GM12878 (cell line): ENCODE data around the gene ACADM. TPM values are rescaled to one million over a fixed set of nuclear protein-coding genes. Genes with fewer than 3 reads are reported as not detected.

ENCODE experiments used
- ATAC-seq: fragments of 200-7000 bp; cut with Tn5 transposase; 3 replicates; pipeline ENCODE4 v1.9.1; 2020; ENCODE audit warnings: mild to moderate bottlenecking, moderate library complexity
- BruUV-seq: library from RNA; stranded (reverse); fragments of 400-500 nt; replicated peaks from 2 replicates; lab custom pipeline; 2021; lab: Mats Ljungman, UMichigan
- CTCF ChIA-PET: fragments of 300-600 bp; sonication (Branson Sonifier 250); formaldehyde crosslinking; extraction: SDS; loops from one replicate; lab custom pipeline; 2021; ENCODE audit warnings: inconsistent platforms; lab: Yijun Ruan, JAX
- POLR2A ChIA-PET: fragments of 350-600 bp; formaldehyde crosslinking; extraction: SDS; loops from one replicate; lab custom pipeline; 2021; ENCODE audit warnings: inconsistent platforms; lab: Charles Lee
- RAD21 ChIA-PET: fragments of 300-600 bp; sonication (Branson Sonifier 250); formaldehyde crosslinking; loops from one replicate; lab custom pipeline; 2023; ENCODE audit warnings: antibody characterized with exemption; ENCODE audit not compliant: unreplicated experiment; lab: Charles Lee
- SMC1A ChIA-PET: fragments of 300-600 bp; sonication (Branson Sonifier 250); formaldehyde crosslinking; loops from one replicate; lab custom pipeline; 2023; ENCODE audit not compliant: unreplicated experiment, uncharacterized antibody; lab: Charles Lee
- DNase-seq: peaks from one replicate; pipeline ENCODE4 v3.0.0-alpha.2; 2011; ENCODE audit warnings: low read depth, low spot score
- FAIRE-seq: peaks from 3 replicates; lab custom pipeline; 2011; peaks lifted over from hg19 to GRCh38; lab: Jason Lieb, UNC
- H2AFZ ChIP-seq: 2 replicates; pipeline ENCODE4 v1.6.0; 2011; ENCODE audit warnings: low read depth, low read length, control low read depth; ENCODE audit not compliant: control insufficient read depth
- H3K27ac ChIP-seq: 2 replicates; pipeline ENCODE4 v1.5.1; 2011; ENCODE audit warnings: control low read depth; ENCODE audit not compliant: control insufficient read depth, insufficient read depth
- H3K27me3 ChIP-seq, 2 experiments: replicated peaks in 1 of 2; 2 replicates each; pipeline versions ENCODE4 v1.6.0 to v1.6.1; 2011; ENCODE audit warnings: low read length in 1 of 2; ENCODE audit not compliant: control insufficient read depth in 2 of 2, insufficient read depth in 2 of 2
- H3K36me3 ChIP-seq, 2 experiments: 2 replicates each; pipeline ENCODE4 v1.5.1; 2011; ENCODE audit warnings: low read length in 1 of 2; ENCODE audit not compliant: control insufficient read depth in 2 of 2, insufficient read depth in 2 of 2
- H3K4me1 ChIP-seq: 2 replicates; pipeline ENCODE4 v1.6.1; 2011; ENCODE audit warnings: mild to moderate bottlenecking, low read length, moderate library complexity, mixed read lengths; ENCODE audit not compliant: control insufficient read depth, insufficient read depth
- H3K4me2 ChIP-seq: 2 replicates; pipeline ENCODE4 v1.6.0; 2011; ENCODE audit warnings: control low read depth; ENCODE audit not compliant: control insufficient read depth, insufficient read depth
- H3K4me3 ChIP-seq: fragments of 200-600 bp; sonication (generic); 2 replicates; pipeline ENCODE4 v1.5.1; 2016
- H3K79me2 ChIP-seq: 2 replicates; pipeline ENCODE4 v1.6.0; 2011; ENCODE audit warnings: low read length; ENCODE audit not compliant: control insufficient read depth, insufficient read depth
- H3K9ac ChIP-seq: 2 replicates; pipeline ENCODE4 v1.8.0; 2011; ENCODE audit warnings: low read length, control low read depth, mixed read lengths; ENCODE audit not compliant: control insufficient read depth, insufficient read depth
- H3K9me3 ChIP-seq: replicated peaks from 3 replicates; pipeline ENCODE4 v1.5.1; 2011; ENCODE audit warnings: mild to moderate bottlenecking, low read length; ENCODE audit not compliant: control insufficient read depth, insufficient read depth
- H4K20me1 ChIP-seq: 2 replicates; pipeline ENCODE4 v1.6.0; 2011; ENCODE audit not compliant: control insufficient read depth, insufficient read depth
- FOXM1 ChIP-seq: IDR thresholded peaks from 2 replicates; pipeline ENCODE4 v1.6.1; 2012; ENCODE audit warnings: low read depth, mild to moderate bottlenecking, inconsistent platforms, low read length, moderate library complexity
- MEF2A ChIP-seq: IDR thresholded peaks from 2 replicates; pipeline ENCODE4 v1.6.1; 2011; ENCODE audit warnings: low read depth, mild to moderate bottlenecking, low read length, moderate library complexity; ENCODE audit not compliant: insufficient read depth
- NFIC ChIP-seq: IDR thresholded peaks from 2 replicates; pipeline ENCODE4 v1.6.1; 2012; ENCODE audit warnings: low read depth, mild to moderate bottlenecking, inconsistent platforms, low read length, moderate library complexity
- NR2C2 ChIP-seq: IDR thresholded peaks from 2 replicates; pipeline ENCODE4 v1.6.1; 2011; ENCODE audit warnings: borderline replicate concordance, low read depth; ENCODE audit not compliant: control insufficient read depth, insufficient read length
- RUNX3 ChIP-seq: IDR thresholded peaks from 2 replicates; pipeline ENCODE4 v1.6.1; 2012; ENCODE audit warnings: low read length, inconsistent platforms
- SMC3 ChIP-seq: IDR thresholded peaks from 2 replicates; pipeline ENCODE4 v1.6.1; 2011; ENCODE audit warnings: low read length, improper control_type of control experiment, borderline replicate concordance
- ZNF384 ChIP-seq: IDR thresholded peaks from 2 replicates; pipeline ENCODE4 v1.6.1; 2012; ENCODE audit warnings: low read depth, mild to moderate bottlenecking, low read length, improper control_type of control experiment, borderline replicate concordance
- WGBS: methylation state at CpG from one replicate; pipeline ENCODE4 v1.1.6; 2016; ENCODE audit warnings: low lambda C conversion rate; ENCODE audit not compliant: insufficient replicate concordance, insufficient coverage; ENCODE audit errors: missing lambda C conversion rate; 5-methylcytosine and 5-hydroxymethylcytosine counted together
- in situ Hi-C: fragments of 300-500 bp; cut with MboI; formaldehyde crosslinking; loops from 9 replicates; pipeline ENCODE4 v1.14.3; 2018; ENCODE audit warnings: mixed read lengths
- intact Hi-C: fragments of 100-400 bp; cut with micrococcal nuclease; formaldehyde crosslinking; loops from one replicate; pipeline ENCODE4 v1.14.2; 2022; ENCODE audit not compliant: unreplicated experiment
- polyA plus RNA-seq, 11 experiments: library from polyadenylated mRNA; depleted of rRNA in 4 of 11; unstranded in 6 of 11; stranded (reverse) in 5 of 11; fragments of >200 nt; fragmentation: Nextera tagmentation in 4 of 11; fragmentation: Illumina TruSeq in 1 of 11; extraction: Ambion mirVana in 4 of 11; extraction: Trizol in 1 of 11; gene quantifications; 1 replicate in 1 of 11; 2 replicates in 10 of 11; pipeline versions ENCODE4 v1.2.1 to v1.2.3, GENCODE V29; 2011 to 2016; ENCODE audit warnings: inconsistent platforms in 2 of 11, missing spikeins in 2 of 11, low read depth in 1 of 11
- total RNA-seq, 4 experiments: library from RNA; depleted of rRNA in 3 of 4; stranded (reverse); fragments of >200 nt in 3 of 4; fragmentation: Illumina TruSeq in 1 of 4; extraction: Trizol in 1 of 4; gene quantifications; 2 replicates each; pipeline versions ENCODE4 v1.2.1 to v1.2.3, GENCODE V29; 2013 to 2021
- TF ChIP-seq, protein P1 (sequence below): IDR thresholded peaks from 2 replicates; pipeline ENCODE4 v1.6.1; 2012; ENCODE audit warnings: mild to moderate bottlenecking, low read depth, low read length
- TF ChIP-seq, protein P2 (sequence below): IDR thresholded peaks from 2 replicates; pipeline ENCODE4 v1.6.1; 2011; ENCODE audit warnings: low read depth, low read length, improper control_type of control experiment, borderline replicate concordance

The ACADM gene
- total and polyA plus RNA-seq, 10 of the 15 experiments (the other 5 are each of a cell fraction or from before 2014, with no cell fraction given): 119 to 245 (median 204) TPM

DNA sequence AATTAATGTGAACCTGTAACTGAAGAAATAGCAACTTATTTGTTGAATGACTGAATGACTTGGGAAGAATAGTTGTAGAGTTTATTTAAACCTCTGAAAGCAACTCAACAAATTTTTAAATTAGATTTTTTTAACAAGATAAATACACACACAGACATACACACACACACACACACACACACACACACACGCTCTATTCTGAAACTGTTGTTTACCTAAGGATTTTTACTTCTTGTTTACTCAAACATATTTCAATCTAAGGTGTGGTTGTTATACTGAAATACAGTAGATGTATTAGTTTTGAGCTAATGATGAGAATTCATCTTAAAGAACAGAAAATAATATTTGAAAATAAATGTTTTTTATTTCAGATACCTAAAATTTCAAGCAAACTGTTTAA lies 11.5 kb downstream of the ACADM start (continued):
- TF ChIP-seq NR2C2: no peak
- TF ChIP-seq, all 136 proteins: peak for 0

DNA sequence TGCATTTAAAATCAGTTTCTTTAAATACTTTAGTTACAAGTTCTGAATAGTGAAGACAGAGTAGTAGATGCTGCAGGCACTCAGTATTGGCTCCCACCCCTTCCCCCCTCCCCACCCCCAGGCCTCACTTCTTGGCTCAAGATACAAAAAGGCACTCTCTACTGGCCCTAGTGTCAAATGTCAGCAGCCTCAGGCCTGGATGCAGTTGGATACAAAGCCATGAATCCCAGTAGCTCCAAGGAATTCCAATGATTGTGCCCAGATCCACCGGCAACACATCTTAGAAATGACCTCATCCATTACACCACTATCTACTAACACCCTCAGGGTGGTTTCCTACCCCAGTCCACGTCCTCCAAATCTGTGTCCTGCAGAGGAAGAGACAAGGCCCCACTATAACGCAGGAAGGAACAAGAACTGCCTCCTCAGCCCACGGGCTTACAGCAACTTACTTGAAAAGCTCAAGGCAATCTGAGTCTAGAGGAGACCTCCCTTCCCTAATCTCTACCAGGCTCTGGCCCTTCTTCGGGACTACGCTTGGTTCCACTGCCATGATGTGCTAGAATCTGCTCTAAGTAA lies 17.6 kb downstream of the ACADM start:
- no peak for ATAC-seq
- no peak overlapping the region for H3K4me3 ChIP-seq
- H3K36me3 ChIP-seq: peaks cover 8 to 18% of the 10 kb centered on the region in 2 experiments
- no peak for TF ChIP-seq SMC3
- TF ChIP-seq, all 136 proteins: peak for 0
- no TSS peak for BruUV-seq
- no peak for DNase-seq
- intact Hi-C loops (no loop called here), in situ Hi-C loops (no loop called here)
- CTCF ChIA-PET: no interaction called here
- RAD21 ChIA-PET: no interaction called here
- SMC1A ChIA-PET: interaction anchor here (0.7 kb wide), 1 partner anchor 325 kb away, joined by 3 read pairs; no protein-coding TSS in a partner anchor
- Histone ChIP-seq H3K27ac (no peak overlapping the region), H3K9ac (no peak overlapping the region), H3K4me1 (peaks cover 8% of the 10 kb centered on the region), H3K9me3 (no peaks in the 10 kb centered on the region), H3K4me2 (no peak overlapping the region), H2AFZ (no peak overlapping the region), H3K27me3 (no peaks in the 10 kb centered on the region), H3K79me2 (no peaks in the 10 kb centered on the region), H4K20me1 (no peaks in the 10 kb centered on the region; the same call in 1 of the 2 replicates)
- POLR2A ChIA-PET: no interaction called here
- no peak for FAIRE-seq
- WGBS: 75% methylated on average over 6 of the region's 6 CpGs

DNA sequence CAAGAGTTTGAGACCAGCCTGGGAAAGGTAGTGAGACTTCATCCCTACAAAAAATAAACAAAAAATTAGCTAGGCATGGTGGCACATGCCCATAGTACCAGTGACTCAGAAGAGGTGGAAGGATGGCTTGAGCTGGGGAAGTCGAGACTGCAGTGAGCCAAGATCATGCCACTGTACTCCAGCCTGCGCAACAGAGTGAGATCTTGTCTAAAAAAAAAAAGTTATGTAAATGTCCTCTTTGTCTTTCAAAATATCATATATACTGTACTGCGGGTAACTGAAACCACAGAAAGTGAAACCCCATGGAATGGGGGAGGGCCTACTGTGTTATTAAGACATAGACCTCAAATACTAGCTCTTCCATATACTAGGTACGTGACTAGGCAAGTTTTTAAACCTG lies 20.8 kb downstream of the ACADM start:
- H3K27ac ChIP-seq: peak overlapping the region; percentile 34; the same call in 1 of the 2 replicates
- no peak overlapping the region for H3K9ac ChIP-seq
- peak overlapping the region; percentile 47; the same call in 1 of the 2 replicates for H3K4me3 ChIP-seq
- H3K4me1 ChIP-seq: peaks cover 8% of the 10 kb centered on the region
- ChIA-PET POLR2A (no interaction called here), CTCF (interaction anchor here (0.7 to 0.8 kb wide), 2 partner anchors 16 to 22 kb away, joined by 3 to 4 read pairs; no protein-coding TSS in a partner anchor), SMC1A (interaction anchor here (0.9 to 2.9 kb wide), 8 partner anchors 14 to 576 kb away, joined by 3 to 12 read pairs (median 6); partner anchors contain the start of gene RABGGTB), RAD21 (interaction anchor here (0.5 to 1.0 kb wide), 2 partner anchors 17 to 834 kb away, joined by 3 read pairs; no protein-coding TSS in a partner anchor)
- H3K79me2 ChIP-seq: no peaks in the 10 kb centered on the region
- H3K9me3 ChIP-seq: no peaks in the 10 kb centered on the region
- no peaks in the 10 kb centered on the region; the same call in 1 of the 2 replicates for H4K20me1 ChIP-seq
- no peaks in the 10 kb centered on the region for H3K27me3 ChIP-seq
- in situ Hi-C loops: no loop called here
- ATAC-seq (peak; percentile 89), DNase-seq (no peak), FAIRE-seq (no peak)
- no peak overlapping the region for H2AFZ ChIP-seq
- intact Hi-C loops: no loop called here
- H3K4me2 ChIP-seq: peak overlapping the region; percentile 28; the same call in 1 of the 2 replicates
- BruUV-seq: no TSS peak
- 27% methylated on average over 4 of the region's 4 CpGs for WGBS
- peaks cover 6 to 14% of the 10 kb centered on the region in 2 experiments for H3K36me3 ChIP-seq
- TF ChIP-seq, protein P1, sequence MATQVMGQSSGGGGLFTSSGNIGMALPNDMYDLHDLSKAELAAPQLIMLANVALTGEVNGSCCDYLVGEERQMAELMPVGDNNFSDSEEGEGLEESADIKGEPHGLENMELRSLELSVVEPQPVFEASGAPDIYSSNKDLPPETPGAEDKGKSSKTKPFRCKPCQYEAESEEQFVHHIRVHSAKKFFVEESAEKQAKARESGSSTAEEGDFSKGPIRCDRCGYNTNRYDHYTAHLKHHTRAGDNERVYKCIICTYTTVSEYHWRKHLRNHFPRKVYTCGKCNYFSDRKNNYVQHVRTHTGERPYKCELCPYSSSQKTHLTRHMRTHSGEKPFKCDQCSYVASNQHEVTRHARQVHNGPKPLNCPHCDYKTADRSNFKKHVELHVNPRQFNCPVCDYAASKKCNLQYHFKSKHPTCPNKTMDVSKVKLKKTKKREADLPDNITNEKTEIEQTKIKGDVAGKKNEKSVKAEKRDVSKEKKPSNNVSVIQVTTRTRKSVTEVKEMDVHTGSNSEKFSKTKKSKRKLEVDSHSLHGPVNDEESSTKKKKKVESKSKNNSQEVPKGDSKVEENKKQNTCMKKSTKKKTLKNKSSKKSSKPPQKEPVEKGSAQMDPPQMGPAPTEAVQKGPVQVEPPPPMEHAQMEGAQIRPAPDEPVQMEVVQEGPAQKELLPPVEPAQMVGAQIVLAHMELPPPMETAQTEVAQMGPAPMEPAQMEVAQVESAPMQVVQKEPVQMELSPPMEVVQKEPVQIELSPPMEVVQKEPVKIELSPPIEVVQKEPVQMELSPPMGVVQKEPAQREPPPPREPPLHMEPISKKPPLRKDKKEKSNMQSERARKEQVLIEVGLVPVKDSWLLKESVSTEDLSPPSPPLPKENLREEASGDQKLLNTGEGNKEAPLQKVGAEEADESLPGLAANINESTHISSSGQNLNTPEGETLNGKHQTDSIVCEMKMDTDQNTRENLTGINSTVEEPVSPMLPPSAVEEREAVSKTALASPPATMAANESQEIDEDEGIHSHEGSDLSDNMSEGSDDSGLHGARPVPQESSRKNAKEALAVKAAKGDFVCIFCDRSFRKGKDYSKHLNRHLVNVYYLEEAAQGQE: no peak
- TF ChIP-seq FOXM1 (peak; percentile 36; the same call in 1 of the 2 replicates), MEF2A (0 out of 2 replicates have a peak, but pooled peaks have one; percentile 4), NFIC (peak; percentile 45; the same call in 1 of the 2 replicates), ZNF384 (0 out of 2 replicates have a peak, but pooled peaks have one; percentile 18), RUNX3 (peak; percentile 91)
- TF ChIP-seq, protein P2, sequence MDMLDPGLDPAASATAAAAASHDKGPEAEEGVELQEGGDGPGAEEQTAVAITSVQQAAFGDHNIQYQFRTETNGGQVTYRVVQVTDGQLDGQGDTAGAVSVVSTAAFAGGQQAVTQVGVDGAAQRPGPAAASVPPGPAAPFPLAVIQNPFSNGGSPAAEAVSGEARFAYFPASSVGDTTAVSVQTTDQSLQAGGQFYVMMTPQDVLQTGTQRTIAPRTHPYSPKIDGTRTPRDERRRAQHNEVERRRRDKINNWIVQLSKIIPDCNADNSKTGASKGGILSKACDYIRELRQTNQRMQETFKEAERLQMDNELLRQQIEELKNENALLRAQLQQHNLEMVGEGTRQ: no peak
